Bronchial epithelial cell (primary cell): ENCODE measurements around the gene ANKRD9. TPM values are rescaled to one million over a fixed set of nuclear protein-coding genes. Genes with fewer than 3 reads are reported as not detected.
A peak's percentile ranks its signal among the peaks of the same experiment; 100 is the strongest.

Experiments used
- DNase-seq: peaks from one replicate; pipeline ENCODE4 v3.0.0-alpha.2; 2010; ENCODE audit warnings: low read depth
- FAIRE-seq: peaks from 2 replicates; lab custom pipeline; 2011; peaks lifted over from hg19 to GRCh38; lab: Jason Lieb, UNC
- H3K27me3 ChIP-seq: 2 replicates; pipeline ENCODE4 v1.5.1; 2011; ENCODE audit warnings: low read length; ENCODE audit not compliant: control insufficient read depth, insufficient read depth
- H3K36me3 ChIP-seq: 2 replicates; pipeline ENCODE4 v1.5.1; 2011; ENCODE audit warnings: low read length; ENCODE audit not compliant: control insufficient read depth, insufficient read depth
- H3K4me3 ChIP-seq: 2 replicates; pipeline ENCODE4 v1.5.1; 2011; ENCODE audit warnings: mild to moderate bottlenecking, low read depth, low read length, control low read depth
- CTCF ChIP-seq: IDR thresholded peaks from 2 replicates; pipeline ENCODE4 v1.5.1; 2011; ENCODE audit warnings: mild to moderate bottlenecking, moderate library complexity, low read length, control low read depth, inconsistent platforms; ENCODE audit not compliant: insufficient read depth, severe bottlenecking
- total RNA-seq: library from RNA; depleted of rRNA; stranded (reverse); fragments of >200 nt; gene quantifications from 2 replicates; pipeline ENCODE4 v1.2.1, GENCODE V29; 2014

ANKRD9 gene
- total RNA-seq, 1 donor from 2014 or later: 34.8 TPM

GRCh38 chr14:102505000-102505619 lies 4.5 kb downstream of the ANKRD9 start:
- no peak for DNase-seq
- Histone ChIP-seq H3K4me3 (no peak overlapping the region), H3K27me3 (no peaks in the 10 kb centered on the region), H3K36me3 (peaks cover 4% of the 10 kb centered on the region)
- no peak for FAIRE-seq
- TF ChIP-seq CTCF: no peak

- no peak for DNase-seq
- peaks cover 4% of the 10 kb centered on the region for H3K36me3 ChIP-seq
- no peak for FAIRE-seq
- no peak overlapping the region for H3K4me3 ChIP-seq
- no peak for TF ChIP-seq CTCF
- H3K27me3 ChIP-seq: no peaks in the 10 kb centered on the region
Measured at GRCh38 chr14:102504328-102504999, 5.1 kb downstream of the ANKRD9 start.

- Histone ChIP-seq H3K27me3 (no peaks in the 10 kb centered on the region), H3K4me3 (no peak overlapping the region), H3K36me3 (peaks cover 4% of the 10 kb centered on the region)
- FAIRE-seq (peak; percentile 7), DNase-seq (peak; percentile 59)
- no peak for TF ChIP-seq CTCF
Measured at GRCh38 chr14:102503641-102504327, 5.8 kb downstream of the ANKRD9 start.

- H3K4me3 ChIP-seq: no peak overlapping the region
- DNase-seq (no peak), FAIRE-seq (no peak)
- TF ChIP-seq CTCF: no peak
- H3K27me3 ChIP-seq: no peaks in the 10 kb centered on the region
- peaks cover 6% of the 10 kb centered on the region for H3K36me3 ChIP-seq
Measured at GRCh38 chr14:102502571-102502970, 7.0 kb downstream of the ANKRD9 start.

GRCh38 chr14:102501751-102502315 lies 7.7 kb downstream of the ANKRD9 start:
- no peak overlapping the region for H3K4me3 ChIP-seq
- no peak for DNase-seq
- peaks cover 9% of the 10 kb centered on the region for H3K36me3 ChIP-seq
- no peak for FAIRE-seq
- no peak for TF ChIP-seq CTCF
- no peaks in the 10 kb centered on the region for H3K27me3 ChIP-seq
